ENCODE results near the gene SNRNP25. TPM values are rescaled to one million over a fixed set of nuclear protein-coding genes. Genes with fewer than 3 reads are reported as not detected.

The SNRNP25 gene
- total RNA-seq, 1 experiment from 2014 or later = 21.2 TPM

GRCh38 chr16:97822-98221 is 44.2 kb downstream of the SNRNP25 start:
- H3K9me3 Mint-ChIP-seq (ENCODE audit: unreplicated experiment) = no peaks in the 10 kb centered on the region
- no peak overlapping the region for H3K4me3 Mint-ChIP-seq (ENCODE audit: unreplicated experiment)
- POLR2A ChIA-PET = interaction anchor here (1.4 to 2.2 kb wide), 3 partner anchors 12 to 32 kb away, joined by 4 to 11 read pairs (median 6); partner anchors contain the start of gene MPG
- CTCF ChIA-PET = interaction anchor here (0.6 to 6.5 kb wide), 14 partner anchors 8 to 265 kb away, joined by 3 to 89 read pairs (median 10); partner anchors contain the start of genes MPG and RHBDF1
- peaks cover 10% of the 10 kb centered on the region for H3K4me1 Mint-ChIP-seq (ENCODE audit: insufficient read depth, unreplicated experiment)
- intact Hi-C loops (cut with micrococcal nuclease) = loop anchor here (1.0 kb wide), 1 partner anchor 33 kb away; no protein-coding TSS in a partner anchor
- H3K27me3 Mint-ChIP-seq (ENCODE audit: insufficient read depth, unreplicated experiment) = no peaks in the 10 kb centered on the region
- no peak for DNase-seq (ENCODE audit: unreplicated experiment)
- no TSS peak for BruUV-seq (replicated peaks)
- peaks cover 44% of the 10 kb centered on the region for H3K36me3 Mint-ChIP-seq (ENCODE audit: insufficient read depth, unreplicated experiment)
- H3K27ac Mint-ChIP-seq (ENCODE audit: low read depth, unreplicated experiment) = no peak overlapping the region
- no peak for TF ChIP-seq CTCF (IDR thresholded peaks at IDR 0.05; ENCODE audit: unreplicated experiment)

GRCh38 chr16:100989-101388 is 47.4 kb downstream of the SNRNP25 start:
- POLR2A ChIA-PET = no interaction called here
- Mint-ChIP-seq H3K36me3 (ENCODE audit: insufficient read depth, unreplicated experiment) (peaks cover 47% of the 10 kb centered on the region), H3K9me3 (ENCODE audit: unreplicated experiment) (no peaks in the 10 kb centered on the region), H3K27ac (ENCODE audit: low read depth, unreplicated experiment) (no peak overlapping the region), H3K4me1 (ENCODE audit: insufficient read depth, unreplicated experiment) (no peaks in the 10 kb centered on the region), H3K4me3 (ENCODE audit: unreplicated experiment) (no peak overlapping the region), H3K27me3 (ENCODE audit: insufficient read depth, unreplicated experiment) (no peaks in the 10 kb centered on the region)
- no TSS peak for BruUV-seq (replicated peaks)
- no peak for TF ChIP-seq CTCF (IDR thresholded peaks at IDR 0.05; ENCODE audit: unreplicated experiment)
- CTCF ChIA-PET = no interaction called here
- intact Hi-C loops (cut with micrococcal nuclease) = no loop called here
- no peak for DNase-seq (ENCODE audit: unreplicated experiment)

GRCh38 chr16:101586-101985 is 48.0 kb downstream of the SNRNP25 start:
- no peak overlapping the region for H3K27ac Mint-ChIP-seq (ENCODE audit: low read depth, unreplicated experiment)
- H3K36me3 Mint-ChIP-seq (ENCODE audit: insufficient read depth, unreplicated experiment) = peaks cover 50% of the 10 kb centered on the region
- POLR2A ChIA-PET = interaction anchor here (0.6 kb wide), 1 partner anchor 347 kb away, joined by 3 read pairs; no protein-coding TSS in a partner anchor
- no peaks in the 10 kb centered on the region for H3K4me1 Mint-ChIP-seq (ENCODE audit: insufficient read depth, unreplicated experiment)
- CTCF ChIA-PET = interaction anchor here (0.9 to 1.5 kb wide), 3 partner anchors 9 to 36 kb away, joined by 3 to 8 read pairs (median 3); no protein-coding TSS in a partner anchor
- no peak overlapping the region for H3K4me3 Mint-ChIP-seq (ENCODE audit: unreplicated experiment)
- intact Hi-C loops (cut with micrococcal nuclease) = no loop called here
- no peak for DNase-seq (ENCODE audit: unreplicated experiment)
- no TSS peak for BruUV-seq (replicated peaks)
- TF ChIP-seq CTCF (IDR thresholded peaks at IDR 0.05; ENCODE audit: unreplicated experiment) = no peak
- H3K27me3 Mint-ChIP-seq (ENCODE audit: insufficient read depth, unreplicated experiment) = no peaks in the 10 kb centered on the region
- H3K9me3 Mint-ChIP-seq (ENCODE audit: unreplicated experiment) = no peaks in the 10 kb centered on the region

GRCh38 chr16:102060-102855 is 48.6 kb downstream of the SNRNP25 start:
- intact Hi-C loops (cut with micrococcal nuclease) = no loop called here
- Mint-ChIP-seq H3K4me3 (ENCODE audit: unreplicated experiment) (no peak overlapping the region), H3K36me3 (ENCODE audit: insufficient read depth, unreplicated experiment) (peaks cover 57% of the 10 kb centered on the region), H3K27ac (ENCODE audit: low read depth, unreplicated experiment) (no peak overlapping the region), H3K27me3 (ENCODE audit: insufficient read depth, unreplicated experiment) (no peaks in the 10 kb centered on the region), H3K4me1 (ENCODE audit: insufficient read depth, unreplicated experiment) (no peaks in the 10 kb centered on the region), H3K9me3 (ENCODE audit: unreplicated experiment) (no peaks in the 10 kb centered on the region)
- no TSS peak for BruUV-seq (replicated peaks)
- CTCF ChIA-PET = interaction anchor here (0.9 to 1.5 kb wide), 3 partner anchors 8 to 37 kb away, joined by 3 to 8 read pairs (median 3); no protein-coding TSS in a partner anchor
- no peak for DNase-seq (ENCODE audit: unreplicated experiment)
- POLR2A ChIA-PET = interaction anchor here (0.6 kb wide), 1 partner anchor 346 kb away, joined by 3 read pairs; no protein-coding TSS in a partner anchor
- TF ChIP-seq CTCF (IDR thresholded peaks at IDR 0.05; ENCODE audit: unreplicated experiment) = no peak
